Left lung (tissue), 10 donors: ENCODE results near the gene P3H1. TPM values are rescaled to one million over a fixed set of nuclear protein-coding genes. Genes with fewer than 3 reads are reported as not detected.

Source experiments
- ATAC-seq: fragments of 200-7000 bp; cut with Tn5 transposase; one replicate; pipeline ENCODE4 v1.9.1; 2020; ENCODE audit warnings: moderate library complexity
- DNase-seq, 4 donors: peaks; one replicate each; pipeline ENCODE4 v3.0.0-alpha.2; 2013 to 2020
- H3K27ac ChIP-seq, 2 donors: fragments of 200-600 bp; sonication (generic) in 1 of 2; one replicate each; pipeline versions ENCODE4 v1.5.0 to v1.8.0; 2020 to 2021
- H3K27me3 ChIP-seq, 2 donors: fragments of 200-600 bp; sonication (generic) in 1 of 2; one replicate each; pipeline versions ENCODE4 v1.5.0 to v1.8.0; 2020 to 2021
- H3K36me3 ChIP-seq, 2 donors: fragments of 200-600 bp; sonication (generic) in 1 of 2; one replicate each; pipeline versions ENCODE4 v1.5.0 to v1.8.0; 2020 to 2021
- H3K4me1 ChIP-seq, 2 donors: fragments of 200-600 bp; one replicate each; pipeline ENCODE4 v1.8.0; 2021
- H3K4me3 ChIP-seq, 2 donors: fragments of 200-600 bp; sonication (generic) in 1 of 2; one replicate each; pipeline versions ENCODE4 v1.5.0 to v1.8.0; 2020 to 2021; ENCODE audit warnings: mild to moderate bottlenecking in 1 of 2
- H3K9me3 ChIP-seq, 2 donors: fragments of 200-600 bp; sonication (generic) in 1 of 2; one replicate each; pipeline versions ENCODE4 v1.5.0 to v1.8.0; 2020 to 2021
- intact Hi-C, 2 donors: fragments of 100-400 bp; cut with DNase I; formaldehyde crosslinking; loops; one replicate each; pipeline versions ENCODE4 v1.11.2 to v1.14.2; 2022
- polyA plus RNA-seq, 6 donors: library from polyadenylated mRNA; unstranded; fragments of 120-200 nt; gene quantifications; one replicate each; pipeline ENCODE4 v1.2.1, GENCODE V29; 2013; ENCODE audit not compliant: insufficient read length in 6 of 6
- total RNA-seq, 2 donors: library from RNA; stranded (reverse); fragmentation: NEBNext Ultra II Directional; extraction: Animal tissue kit (Norgen Biotek cat#: 25700); gene quantifications; one replicate each; pipeline ENCODE4 v1.2.1, GENCODE V29; 2021
- TF ChIP-seq, protein P1 (sequence below), 2 donors: fragments of 200-600 bp; sonication (generic) in 1 of 2; IDR thresholded peaks; one replicate each; pipeline versions ENCODE4 v1.5.0 to v1.8.0; 2021; ENCODE audit warnings: antibody characterized with exemption in 2 of 2
- donor health status: DM: no; HTN: yes; CAD: no.
- donor health status: DM: no; HTN: no; CAD: no.

The P3H1 gene
- total and polyA plus RNA-seq, 8 donors = 47.4 to 101 (median 86.1) TPM

GRCh38 chr1:42807056-42807668 is 40.3 kb upstream of the P3H1 start:
- TF ChIP-seq, protein P1, sequence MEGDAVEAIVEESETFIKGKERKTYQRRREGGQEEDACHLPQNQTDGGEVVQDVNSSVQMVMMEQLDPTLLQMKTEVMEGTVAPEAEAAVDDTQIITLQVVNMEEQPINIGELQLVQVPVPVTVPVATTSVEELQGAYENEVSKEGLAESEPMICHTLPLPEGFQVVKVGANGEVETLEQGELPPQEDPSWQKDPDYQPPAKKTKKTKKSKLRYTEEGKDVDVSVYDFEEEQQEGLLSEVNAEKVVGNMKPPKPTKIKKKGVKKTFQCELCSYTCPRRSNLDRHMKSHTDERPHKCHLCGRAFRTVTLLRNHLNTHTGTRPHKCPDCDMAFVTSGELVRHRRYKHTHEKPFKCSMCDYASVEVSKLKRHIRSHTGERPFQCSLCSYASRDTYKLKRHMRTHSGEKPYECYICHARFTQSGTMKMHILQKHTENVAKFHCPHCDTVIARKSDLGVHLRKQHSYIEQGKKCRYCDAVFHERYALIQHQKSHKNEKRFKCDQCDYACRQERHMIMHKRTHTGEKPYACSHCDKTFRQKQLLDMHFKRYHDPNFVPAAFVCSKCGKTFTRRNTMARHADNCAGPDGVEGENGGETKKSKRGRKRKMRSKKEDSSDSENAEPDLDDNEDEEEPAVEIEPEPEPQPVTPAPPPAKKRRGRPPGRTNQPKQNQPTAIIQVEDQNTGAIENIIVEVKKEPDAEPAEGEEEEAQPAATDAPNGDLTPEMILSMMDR (IDR thresholded peaks at IDR 0.05) = no peak
- Histone ChIP-seq H3K4me3 (no peak overlapping the region), H3K27ac (no peak overlapping the region), H3K9me3 (no peaks in the 10 kb centered on the region), H3K27me3 (no peaks in the 10 kb centered on the region), H3K36me3 (peaks cover 0 to 4% of the 10 kb centered on the region in 2 donors), H3K4me1 (no peaks in the 10 kb centered on the region)
- DNase-seq (no peak), ATAC-seq (no peak)
- intact Hi-C loops = no loop called here

DNA sequence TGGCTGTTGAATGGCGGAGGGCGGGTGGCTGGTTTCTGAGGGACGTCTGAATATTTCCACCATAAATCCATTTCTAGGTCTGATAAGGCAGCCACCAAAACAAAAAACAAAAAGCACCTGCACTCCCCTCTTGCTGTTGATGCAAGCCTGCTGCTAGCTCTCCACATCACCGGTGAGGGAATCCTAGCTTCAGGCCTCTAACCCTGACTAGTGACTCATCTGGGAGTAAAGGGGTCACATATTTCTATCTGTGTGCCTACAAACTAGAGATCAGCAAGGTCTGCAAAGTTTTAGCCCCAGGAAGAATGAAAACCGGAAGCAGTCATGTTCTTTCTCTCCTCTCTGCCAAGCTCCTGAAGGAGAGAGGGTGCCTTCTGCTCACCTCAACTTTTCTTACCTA is 39.8 kb upstream of the P3H1 start:
- peaks cover 0 to 4% of the 10 kb centered on the region in 2 donors for H3K36me3 ChIP-seq
- ATAC-seq (no peak), DNase-seq (no peak)
- no peaks in the 10 kb centered on the region for H3K27me3 ChIP-seq
- intact Hi-C loops = no loop called here
- TF ChIP-seq, protein P1 (IDR thresholded peaks at IDR 0.05) = no peak
- H3K27ac ChIP-seq = no peak overlapping the region
- H3K4me1 ChIP-seq = no peaks in the 10 kb centered on the region
- no peaks in the 10 kb centered on the region for H3K9me3 ChIP-seq
- no peak overlapping the region for H3K4me3 ChIP-seq

DNA sequence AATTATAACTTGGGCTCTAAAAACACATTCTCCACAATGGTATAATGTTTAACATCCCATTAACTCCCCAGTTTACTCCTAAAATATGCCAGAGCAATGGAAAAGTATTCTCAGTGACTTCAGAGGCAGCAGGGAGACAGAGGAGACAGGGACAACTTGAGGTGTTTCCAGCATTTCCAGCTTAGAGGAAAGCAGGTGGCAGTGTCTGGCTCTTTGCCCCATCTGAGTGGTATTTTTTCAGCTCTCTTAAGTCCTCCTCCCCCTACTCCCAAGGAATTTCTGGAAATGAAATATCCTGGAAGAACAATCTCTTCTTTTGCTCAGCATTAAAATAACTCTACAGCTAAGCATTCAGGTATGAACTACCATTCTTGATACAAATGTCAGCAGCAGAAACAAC is 39.3 kb upstream of the P3H1 start:
- H3K36me3 ChIP-seq = peaks cover 0 to 4% of the 10 kb centered on the region in 2 donors
- TF ChIP-seq, protein P1 (IDR thresholded peaks at IDR 0.05) = no peak
- ATAC-seq (no peak), DNase-seq (no peak)
- H3K9me3 ChIP-seq = no peaks in the 10 kb centered on the region
- H3K4me3 ChIP-seq = no peak overlapping the region
- H3K27me3 ChIP-seq = no peaks in the 10 kb centered on the region
- H3K27ac ChIP-seq = no peak overlapping the region
- intact Hi-C loops = no loop called here
- no peaks in the 10 kb centered on the region for H3K4me1 ChIP-seq

GRCh38 chr1:42801832-42802473 is 35.1 kb upstream of the P3H1 start:
- H3K36me3 ChIP-seq = no peaks in the 10 kb centered on the region
- intact Hi-C loops = no loop called here
- ATAC-seq (peak; percentile 25), DNase-seq (no peak)
- H3K27ac ChIP-seq = peak overlapping the region in 1 of 2 donors; percentile 26
- no peaks in the 10 kb centered on the region for H3K27me3 ChIP-seq
- H3K9me3 ChIP-seq = no peaks in the 10 kb centered on the region
- H3K4me1 ChIP-seq = no peaks in the 10 kb centered on the region
- TF ChIP-seq, protein P1 (IDR thresholded peaks at IDR 0.05) = no peak
- H3K4me3 ChIP-seq = no peak overlapping the region

GRCh38 chr1:42797979-42798378 is 31.2 kb upstream of the P3H1 start:
- no peak for DNase-seq
- Histone ChIP-seq H3K27ac (no peak overlapping the region), H3K9me3 (no peaks in the 10 kb centered on the region), H3K36me3 (no peaks in the 10 kb centered on the region), H3K4me3 (no peak overlapping the region), H3K27me3 (no peaks in the 10 kb centered on the region), H3K4me1 (no peaks in the 10 kb centered on the region)
- intact Hi-C loops = no loop called here
- TF ChIP-seq, protein P1 (IDR thresholded peaks at IDR 0.05) = no peak
- ATAC-seq = no peak
